Measurements from ENCODE around the gene DUSP15.
A peak's percentile ranks its signal among the peaks of the same experiment; 100 is the strongest.
"Not testable (repeated sequence)": the region's sequence is repeated elsewhere in the genome, so short reads cannot be mapped to it uniquely, and the experiment has no call there.

DUSP15 gene

DNA sequence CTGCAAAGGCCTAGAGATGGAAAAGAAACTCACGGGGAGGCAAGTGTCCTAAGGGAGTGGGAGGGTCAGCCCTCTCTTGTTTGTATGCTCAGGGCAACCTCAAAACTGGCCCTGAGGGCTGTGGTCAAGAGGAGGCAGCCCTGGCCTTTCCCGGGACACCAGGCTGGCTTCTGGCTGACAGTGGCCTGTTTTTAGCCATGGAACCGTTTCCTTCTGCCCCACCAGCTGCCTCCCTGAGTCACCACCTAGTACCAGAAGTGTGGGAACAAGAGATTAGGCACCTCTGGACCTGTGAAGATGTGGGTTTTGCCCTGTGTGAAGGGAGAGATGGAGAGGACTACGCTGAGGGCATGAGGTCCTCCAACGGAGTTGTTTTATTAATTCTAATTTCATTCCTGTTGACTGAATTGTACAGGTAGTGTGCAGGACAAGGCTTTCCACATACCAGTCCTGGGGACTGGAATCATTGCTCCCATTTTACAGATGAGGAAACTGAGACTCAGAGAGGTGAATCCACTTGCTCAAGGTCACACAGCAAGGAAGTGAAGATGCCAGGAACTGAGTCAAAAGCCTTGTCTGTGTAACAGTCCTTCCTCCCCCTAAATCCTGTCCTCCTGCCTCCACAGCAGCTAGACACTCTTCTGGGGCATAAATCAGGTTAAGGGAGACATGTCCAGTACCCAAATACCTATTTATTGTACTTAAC lies 30.4 kb downstream of the DUSP15 start:
- DNase-seq (ENCODE audit: low spot score) = no peak

DNA sequence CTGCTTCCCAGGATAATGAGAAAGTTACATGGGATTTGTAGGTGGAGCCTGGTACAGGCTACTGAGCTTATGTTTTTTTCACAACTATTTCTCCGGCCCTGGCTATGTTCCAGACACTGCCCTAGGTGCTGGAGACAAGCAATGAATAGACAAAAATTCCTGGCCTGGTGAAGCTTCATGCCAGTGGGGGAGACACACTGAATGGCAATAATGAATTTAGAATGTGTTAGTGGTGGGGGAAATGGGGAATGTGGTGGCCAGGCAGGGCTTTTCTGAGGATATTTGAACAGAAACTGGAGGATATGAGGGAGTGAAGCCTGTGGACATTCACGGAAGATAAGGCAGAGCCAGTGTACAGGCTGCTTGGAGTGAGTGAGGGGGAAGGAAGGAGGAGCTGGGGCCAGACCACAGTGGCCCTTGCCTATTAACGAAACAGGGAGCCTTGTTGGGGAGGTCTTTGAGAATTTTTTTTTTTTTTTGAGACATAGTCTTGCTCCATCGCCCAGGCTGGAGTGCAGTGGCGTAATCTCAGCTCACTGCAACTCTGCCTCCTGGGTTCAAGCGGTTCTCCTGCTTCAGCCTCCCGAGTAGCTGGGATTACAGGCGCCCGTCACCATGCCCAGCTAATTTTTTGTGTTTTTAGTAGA lies 31.6 kb downstream of the DUSP15 start:
- no peak for DNase-seq (ENCODE audit: low spot score)

DNA sequence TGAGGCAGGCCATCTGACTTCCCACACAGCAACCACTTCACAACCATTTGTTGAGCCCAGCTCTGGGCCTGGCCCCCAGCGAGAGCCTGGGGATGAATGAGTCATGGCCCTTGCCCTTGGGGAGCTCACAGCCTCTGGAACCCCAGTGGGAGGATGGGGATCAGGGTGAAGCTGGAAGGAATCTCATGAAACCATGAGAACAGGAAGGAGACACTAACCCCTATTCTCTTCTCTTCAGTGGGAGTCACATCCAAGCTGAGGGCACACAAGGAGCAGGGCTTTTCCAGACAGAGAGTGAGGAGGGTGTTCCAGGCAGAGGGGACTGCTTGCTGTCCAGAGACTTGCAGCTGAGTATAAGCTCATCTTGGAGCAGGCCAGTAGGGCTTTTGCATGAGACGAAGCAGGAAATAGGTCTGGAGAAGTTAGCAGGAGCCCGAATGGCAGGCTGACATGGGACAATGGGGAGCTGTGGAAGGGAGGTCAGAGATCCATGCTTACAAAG lies 32.4 kb downstream of the DUSP15 start:
- DNase-seq (ENCODE audit: low spot score) = no peak

DNA sequence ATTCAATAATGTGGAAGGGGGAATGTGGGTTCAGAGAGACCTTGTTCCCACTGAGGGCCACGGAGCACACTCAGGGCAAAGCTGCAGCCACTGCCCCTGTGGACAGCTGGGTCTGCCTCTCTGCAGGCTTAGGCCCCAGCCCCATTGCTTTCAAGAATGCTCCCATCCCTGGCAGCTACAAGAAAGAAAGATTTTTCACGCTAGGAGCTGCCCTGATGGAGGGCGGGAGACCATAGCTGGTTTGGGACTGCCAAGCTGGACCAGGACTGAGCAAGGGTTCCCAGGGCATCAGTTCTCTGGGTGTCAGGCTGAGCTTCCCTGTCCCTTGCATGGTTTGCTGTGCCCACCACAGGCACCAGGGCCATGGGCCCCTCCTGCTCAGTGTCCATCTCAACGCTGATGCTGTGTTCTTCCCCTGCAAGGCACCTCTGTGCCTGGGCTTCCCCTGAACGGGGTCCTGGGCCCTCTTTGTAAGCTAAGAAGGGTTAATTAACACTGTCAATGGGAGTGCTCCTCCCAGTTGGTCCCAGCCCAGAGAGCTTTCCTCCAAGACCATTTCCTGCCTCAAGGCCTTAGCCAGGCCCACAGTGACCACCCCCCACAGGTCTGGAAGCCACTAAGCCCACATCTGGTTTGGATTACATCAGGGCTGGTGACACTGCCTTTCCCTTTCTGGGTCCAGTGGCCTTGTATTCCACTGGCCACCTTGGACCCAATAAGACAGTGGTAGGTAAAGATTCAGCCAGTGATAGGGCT lies 33.3 kb downstream of the DUSP15 start:
- no peak for DNase-seq (ENCODE audit: low spot score)

GRCh38 chr20:31835977-31836852 lies 34.1 kb downstream of the DUSP15 start:
- peak; percentile 26 for DNase-seq (ENCODE audit: low spot score)

GRCh38 chr20:31835554-31835953 lies 34.8 kb downstream of the DUSP15 start:
- no peak for DNase-seq (ENCODE audit: low spot score)

DNA sequence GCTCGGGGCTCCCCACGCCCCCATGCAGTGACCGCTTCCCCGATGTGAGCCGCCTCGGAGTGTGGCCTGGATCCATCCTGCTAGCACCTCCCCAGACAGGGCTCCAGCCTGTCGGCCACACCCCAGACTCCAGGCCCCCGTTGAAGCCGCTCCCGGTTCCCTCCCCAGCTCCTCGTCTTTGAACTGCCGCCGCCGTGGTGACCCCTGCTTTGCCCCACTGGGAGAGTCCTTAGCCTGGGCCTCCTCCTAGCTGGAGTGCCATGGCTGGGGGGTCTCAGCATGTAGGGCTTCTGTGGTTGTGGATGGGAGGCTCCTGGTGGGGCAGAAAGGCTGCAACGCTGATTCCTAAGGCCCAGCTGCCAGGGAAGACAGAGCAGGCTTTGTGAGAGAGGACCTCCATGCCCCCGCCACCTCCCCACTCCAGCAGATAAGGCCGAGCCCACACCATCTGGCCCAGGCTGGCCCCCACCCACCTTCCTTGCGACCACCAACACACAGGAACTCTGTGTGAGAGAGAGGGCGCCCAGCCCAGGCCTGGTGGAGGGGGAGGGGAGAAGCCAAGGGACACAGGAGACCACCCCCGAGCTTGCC lies 36.3 kb downstream of the DUSP15 start:
- no peak for DNase-seq (ENCODE audit: low spot score)

DNA sequence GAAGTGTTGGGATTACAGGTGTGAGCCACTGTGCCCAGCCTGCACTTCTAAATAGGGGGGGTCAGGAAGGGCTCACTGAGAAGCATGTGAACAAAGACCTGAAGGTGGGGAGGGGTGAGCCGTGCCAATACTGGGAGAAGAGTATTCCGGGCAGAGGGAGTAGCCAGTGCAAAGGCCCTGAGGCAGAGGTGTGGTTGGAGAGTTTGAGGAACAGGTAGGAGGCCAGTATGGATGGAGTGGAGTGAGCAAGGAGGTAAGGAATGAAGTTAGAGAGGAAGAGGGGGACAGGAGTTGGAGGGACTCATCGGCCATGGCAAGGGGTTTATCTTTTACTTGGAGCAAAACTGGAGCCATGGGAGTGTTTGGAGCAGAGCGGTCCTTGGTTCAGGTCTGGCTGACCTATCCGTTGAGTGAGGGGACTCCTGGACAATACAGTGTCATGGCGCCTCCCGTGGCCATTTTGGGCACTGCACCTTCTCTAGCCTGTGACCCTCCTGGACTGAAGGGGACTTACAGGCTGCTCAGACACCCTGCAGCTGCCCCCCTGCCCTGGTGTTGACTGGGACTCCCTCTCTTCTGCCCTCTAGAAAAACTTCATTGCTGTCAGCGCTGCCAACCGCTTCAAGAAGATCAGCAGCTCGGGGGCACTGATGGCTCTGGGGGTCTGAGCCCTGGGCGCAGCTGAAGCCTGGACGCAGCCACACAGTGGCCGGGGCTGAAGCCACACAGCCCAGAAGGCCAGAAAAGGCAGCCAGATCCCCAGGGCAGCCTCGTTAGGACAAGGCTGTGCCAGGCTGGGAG lies 37.0 kb downstream of the DUSP15 start:
- DNase-seq (ENCODE audit: low spot score) = peak; percentile 48

DNA sequence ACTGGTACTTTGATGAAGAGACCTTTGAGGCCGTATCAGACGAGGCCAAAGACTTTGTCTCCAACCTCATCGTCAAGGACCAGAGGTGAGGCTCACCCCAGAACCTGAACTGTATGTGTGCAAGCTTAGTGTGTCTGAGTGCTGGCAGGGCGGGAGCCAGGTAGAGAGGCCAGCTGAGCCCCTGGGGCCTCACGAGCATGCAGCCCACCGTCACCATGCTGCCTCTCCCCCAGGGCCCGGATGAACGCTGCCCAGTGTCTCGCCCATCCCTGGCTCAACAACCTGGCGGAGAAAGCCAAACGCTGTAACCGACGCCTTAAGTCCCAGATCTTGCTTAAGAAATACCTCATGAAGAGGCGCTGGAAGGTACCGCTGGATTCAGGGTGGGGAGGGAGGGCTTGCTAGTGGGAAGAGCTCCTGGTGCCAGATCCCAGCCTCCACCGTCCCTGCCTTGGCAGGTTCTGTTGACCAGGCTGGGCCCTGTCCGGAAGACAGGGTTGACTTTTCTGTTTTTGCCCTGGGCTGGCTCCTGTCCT lies 38.5 kb downstream of the DUSP15 start:
- DNase-seq (ENCODE audit: low spot score) = no peak

GRCh38 chr20:31831211-31831610 lies 39.1 kb downstream of the DUSP15 start:
- no peak for DNase-seq (ENCODE audit: low spot score)

- DNase-seq (ENCODE audit: low spot score) = no peak
These were observed 39.8 kb downstream of the DUSP15 start for GRCh38 chr20:31830406-31830981.

DNA sequence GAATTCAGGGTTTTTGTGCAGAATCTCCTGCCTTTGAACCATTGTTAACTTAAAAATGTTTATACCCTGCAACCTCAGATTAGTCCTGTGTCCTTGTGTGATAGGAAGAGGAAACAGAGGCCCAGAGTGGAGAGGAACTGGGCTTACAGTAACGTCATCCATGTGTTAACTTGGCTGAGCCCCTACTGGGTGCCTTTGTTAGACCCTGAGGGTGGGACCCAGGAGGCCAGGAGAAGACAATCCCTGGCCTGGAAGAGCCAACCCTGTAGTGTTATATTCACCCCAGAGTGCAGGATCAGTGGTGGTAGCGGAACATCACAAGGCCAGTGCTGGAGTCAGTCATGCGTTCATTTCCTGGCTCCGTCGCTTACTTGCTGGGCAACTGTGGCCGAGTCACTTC lies 40.6 kb downstream of the DUSP15 start:
- no peak for DNase-seq (ENCODE audit: low spot score)

DNA sequence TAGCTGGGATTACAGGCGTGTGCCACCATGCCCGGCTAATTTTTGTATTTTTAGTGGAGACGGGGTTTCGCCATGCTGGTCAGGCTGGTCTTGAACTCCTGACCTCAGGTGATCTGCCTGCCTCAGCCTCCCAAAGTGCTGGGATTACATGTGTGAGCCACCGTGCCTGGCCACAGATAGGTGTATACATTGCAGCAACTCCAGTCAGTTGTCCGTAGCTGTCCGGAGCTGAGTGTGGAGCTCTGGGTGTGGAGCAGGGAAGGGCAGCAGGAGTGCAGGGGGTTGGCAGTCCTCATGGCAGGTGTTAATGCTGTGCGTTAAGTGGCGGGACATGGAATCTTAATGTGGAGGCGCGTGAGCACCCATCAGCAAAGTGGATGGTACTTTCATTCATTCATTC lies 42.3 kb downstream of the DUSP15 start:
- not testable (repeated sequence) for DNase-seq (ENCODE audit: low spot score)

DNA sequence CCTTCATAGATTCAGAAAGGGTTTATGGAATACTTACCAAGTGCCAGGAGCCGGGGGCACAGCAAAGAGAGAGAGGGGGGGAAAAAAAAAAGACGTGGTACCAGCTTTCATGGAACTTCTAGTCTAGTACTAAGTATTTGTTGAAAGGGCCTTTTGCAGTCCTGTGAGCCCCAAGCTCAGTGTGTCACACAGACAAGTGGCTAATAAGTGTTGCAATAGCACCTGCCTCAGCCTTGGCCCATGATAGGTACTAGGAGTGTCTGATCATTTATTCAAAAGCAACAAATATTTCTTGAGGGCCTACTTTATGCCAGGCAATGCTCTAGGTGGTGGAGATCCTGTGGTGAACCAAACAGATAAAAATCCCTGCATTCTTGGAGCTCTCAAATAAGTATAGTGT lies 43.3 kb downstream of the DUSP15 start:
- DNase-seq (ENCODE audit: low spot score) = no peak

- no peak for DNase-seq (ENCODE audit: low spot score)
These were observed 44.3 kb downstream of the DUSP15 start for GRCh38 chr20:31826074-31826473.

GRCh38 chr20:31824554-31825313 lies 45.6 kb downstream of the DUSP15 start:
- no peak for DNase-seq (ENCODE audit: low spot score)

DNA sequence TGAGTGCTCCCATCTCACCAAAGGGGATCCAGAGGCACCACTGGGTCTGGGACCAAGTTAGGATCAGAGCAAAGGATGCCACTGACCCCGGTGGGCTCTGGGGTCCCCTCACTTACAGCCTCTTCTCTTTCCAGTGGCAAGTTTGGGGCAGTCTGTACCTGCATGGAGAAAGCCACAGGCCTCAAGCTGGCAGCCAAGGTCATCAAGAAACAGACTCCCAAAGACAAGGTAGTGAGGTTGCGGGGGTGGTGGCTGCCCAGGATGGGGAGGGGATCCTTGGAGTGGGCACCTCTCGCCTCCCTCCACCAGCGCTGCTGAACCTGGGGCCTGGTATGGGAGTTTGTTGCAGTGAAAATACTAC lies 46.2 kb downstream of the DUSP15 start:
- DNase-seq (ENCODE audit: low spot score) = no peak

DNA sequence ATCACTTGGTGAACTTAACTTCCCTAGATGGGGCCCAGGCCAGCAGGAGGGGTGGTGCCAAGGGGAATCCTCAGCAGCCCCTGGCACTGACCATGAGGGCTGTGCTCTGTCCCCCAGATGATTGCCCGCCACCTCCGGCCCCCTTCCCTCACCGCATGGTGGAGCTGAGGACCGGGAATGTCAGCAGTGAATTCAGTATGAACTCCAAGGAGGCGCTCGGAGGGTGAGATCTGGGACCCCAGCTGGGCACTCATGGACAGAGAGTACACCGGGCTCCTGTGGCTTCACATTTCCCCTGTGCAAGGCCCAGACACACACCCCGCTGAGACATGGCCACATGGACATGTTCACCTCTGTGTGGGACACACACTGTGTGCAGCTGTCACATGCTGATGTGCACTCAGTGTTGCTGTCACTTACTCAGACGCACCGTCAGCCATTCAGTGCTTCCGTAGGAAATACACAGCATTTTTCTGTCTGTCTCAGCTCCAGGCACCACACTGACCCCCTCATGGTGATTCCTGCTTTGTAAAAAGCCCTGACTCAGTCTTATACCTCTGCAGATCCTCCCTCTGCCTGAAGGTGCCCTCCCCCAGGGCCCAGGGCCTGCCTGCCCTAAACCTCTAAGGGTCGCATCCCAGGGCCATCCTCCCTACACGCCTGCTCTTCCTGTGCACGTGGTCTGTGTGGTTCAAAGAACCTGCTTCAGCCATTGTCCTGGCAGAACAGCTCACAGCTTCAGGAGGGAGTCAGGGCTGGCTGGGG lies 46.8 kb downstream of the DUSP15 start:
- DNase-seq (ENCODE audit: low spot score) = no peak
